HepG2 (cell line): ENCODE data around the gene SLC45A3. TPM values are rescaled to one million over a fixed set of nuclear protein-coding genes. Genes with fewer than 3 reads are reported as not detected.
A peak's percentile ranks its signal among the peaks of the same experiment; 100 is the strongest.

Experiments used
- ARID2 ChIP-seq: sonication (generic); formaldehyde crosslinking; IDR thresholded peaks from 2 replicates; pipeline ENCODE4 v1.8.1; 2022; ENCODE audit warnings: mild to moderate bottlenecking, missing genetic modification reagents, borderline replicate concordance
- ATF5 ChIP-seq: sonication (generic); formaldehyde crosslinking; IDR thresholded peaks from 2 replicates; pipeline ENCODE4 v1.4.0; 2020; ENCODE audit warnings: mild to moderate bottlenecking, low read depth, missing genetic modification reagents
- DMAP1 ChIP-seq: IDR thresholded peaks from 2 replicates; pipeline ENCODE4 v1.6.1; 2016
- DMTF1 ChIP-seq: sonication (generic); formaldehyde crosslinking; IDR thresholded peaks from 2 replicates; pipeline ENCODE4 v1.4.0; 2020; ENCODE audit warnings: mild to moderate bottlenecking, missing genetic modification reagents
- FIP1L1 ChIP-seq: fragments of 200-400 bp; formaldehyde crosslinking; IDR thresholded peaks from 2 replicates; pipeline ENCODE4 v1.6.1; 2018; ENCODE audit warnings: low read depth, mild to moderate bottlenecking, low read length, moderate library complexity, borderline replicate concordance; ENCODE audit not compliant: insufficient read depth
- FOXO4 ChIP-seq: sonication (generic); formaldehyde crosslinking; conservative IDR thresholded peaks from 2 replicates; pipeline ENCODE4 v1.8.1; 2023; ENCODE audit warnings: missing genetic modification reagents
- GABPA ChIP-seq, 2 experiments: IDR thresholded peaks; 2 replicates each; pipeline ENCODE4 v1.6.1; 2011 to 2016; ENCODE audit warnings: low read depth in 2 of 2, low read length in 1 of 2, missing biosample characterization in 1 of 2, missing genetic modification characterization in 1 of 2
- GATA4 ChIP-seq: sonication (generic); IDR thresholded peaks from 2 replicates; pipeline ENCODE4 v1.6.1; 2016; ENCODE audit warnings: antibody characterized with exemption, low read depth, borderline replicate concordance
- HDAC6 ChIP-seq: fragments of 200-600 bp; sonication (generic); IDR thresholded peaks from 2 replicates; pipeline ENCODE4 v1.7.0; 2017; ENCODE audit warnings: mild to moderate bottlenecking, antibody characterized with exemption, low read length, low read depth
- KDM1A ChIP-seq: IDR thresholded peaks from 2 replicates; pipeline ENCODE4 v1.6.1; 2016; ENCODE audit warnings: missing compliant biosample characterization
- KMT2B ChIP-seq: IDR thresholded peaks from 2 replicates; pipeline ENCODE4 v1.6.1; 2016; ENCODE audit warnings: missing genetic modification reagents, missing compliant biosample characterization
- MTA1 ChIP-seq: sonication (generic); formaldehyde crosslinking; IDR thresholded peaks from 2 replicates; pipeline ENCODE4 v1.4.0; 2020; ENCODE audit warnings: missing genetic modification reagents, mild to moderate bottlenecking, borderline replicate concordance
- RAD51 ChIP-seq: fragments of 450-650 bp; IDR thresholded peaks from 2 replicates; pipeline ENCODE4 v1.6.1; 2016; ENCODE audit warnings: borderline replicate concordance
- RERE ChIP-seq: IDR thresholded peaks from 2 replicates; pipeline ENCODE4 v1.6.1; 2016; ENCODE audit warnings: low read depth, missing genetic modification reagents, missing compliant biosample characterization
- THAP11 ChIP-seq: IDR thresholded peaks from 2 replicates; pipeline ENCODE4 v1.6.1; 2016; ENCODE audit warnings: missing biosample characterization, missing genetic modification reagents
- YEATS2 ChIP-seq: sonication (generic); formaldehyde crosslinking; IDR thresholded peaks from 2 replicates; pipeline ENCODE4 v1.4.0; 2020; ENCODE audit warnings: missing genetic modification reagents, borderline replicate concordance
- ZFP90 ChIP-seq: sonication (generic); formaldehyde crosslinking; IDR thresholded peaks from 2 replicates; pipeline ENCODE4 v1.8.0; 2022; ENCODE audit warnings: missing genetic modification reagents, mild to moderate bottlenecking, inconsistent platforms, borderline replicate concordance
- ZKSCAN1 ChIP-seq: fragments of 150-350 bp; IDR thresholded peaks from 2 replicates; pipeline ENCODE4 v1.6.1; 2014; ENCODE audit warnings: low read length
- ZNF136 ChIP-seq: sonication (generic); formaldehyde crosslinking; IDR thresholded peaks from 2 replicates; pipeline ENCODE4 v1.8.1; 2022; ENCODE audit warnings: low read depth, mild to moderate bottlenecking, moderate library complexity, missing genetic modification reagents
- ZNF263 ChIP-seq: sonication (generic); formaldehyde crosslinking; IDR thresholded peaks from 2 replicates; pipeline ENCODE4 v1.4.0; 2020; ENCODE audit warnings: missing genetic modification reagents
- ZNF530 ChIP-seq: sonication (generic); formaldehyde crosslinking; IDR thresholded peaks from 2 replicates; pipeline ENCODE4 v1.5.0; 2020; ENCODE audit warnings: low read depth, mild to moderate bottlenecking, missing genetic modification reagents
- polyA plus RNA-seq, 8 experiments: library from polyadenylated mRNA; depleted of rRNA in 3 of 8; stranded (reverse) in 7 of 8; unstranded in 1 of 8; fragments of >200 nt; fragmentation: Illumina TruSeq in 4 of 8; extraction: Trizol in 4 of 8; gene quantifications; 2 replicates each; pipeline versions ENCODE4 v1.2.1 to v1.2.3, GENCODE V29; 2011 to 2016; ENCODE audit warnings: low read depth in 4 of 8, missing spikeins in 1 of 8, mixed read lengths in 1 of 8; ENCODE audit not compliant: insufficient read depth in 1 of 8
- total RNA-seq, 5 experiments: library from RNA; depleted of rRNA; stranded (reverse); fragments of >200 nt; fragmentation: Illumina TruSeq; extraction: Trizol; gene quantifications; 2 replicates each; pipeline ENCODE4 v1.2.3, GENCODE V29; 2016; ENCODE audit warnings: low read depth in 1 of 5
- TF ChIP-seq, protein P1 (sequence below): sonication (generic); formaldehyde crosslinking; IDR thresholded peaks from 2 replicates; pipeline ENCODE4 v1.4.0; 2020; ENCODE audit warnings: missing genetic modification reagents

The SLC45A3 gene
- total and polyA plus RNA-seq, 2 of the 13 experiments (the other 11 are each of a cell fraction or from before 2014, with no cell fraction given): 3.4 to 4.1 TPM

- TF ChIP-seq RERE (CRISPR knock-in tag) (no peak), DMTF1 (CRISPR knock-in tag) (no peak), RAD51 (no peak), ARID2 (CRISPR knock-in tag) (no peak), FOXO4 (CRISPR knock-in tag) (no peak), THAP11 (CRISPR knock-in tag) (no peak), ZNF136 (CRISPR knock-in tag) (no peak), ZKSCAN1 (no peak), DMAP1 (CRISPR knock-in tag) (no peak), MTA1 (CRISPR knock-in tag) (no peak), HDAC6 (no peak), ATF5 (CRISPR knock-in tag) (no peak), ZNF530 (CRISPR knock-in tag) (no peak), KDM1A (CRISPR knock-in tag) (no peak), ZNF263 (CRISPR knock-in tag) (peak; percentile 91), KMT2B (CRISPR knock-in tag) (no peak), GABPA (IDR thresholded peaks at IDR 0.05; ENCODE audit: low read depth, low read length) (no peak), GABPA (CRISPR knock-in tag; IDR thresholded peaks at IDR 0.05; ENCODE audit: low read depth) (no peak), FIP1L1 (no peak), ZFP90 (CRISPR knock-in tag) (no peak), GATA4 (no peak), YEATS2 (no peak)
- TF ChIP-seq, protein P1, sequence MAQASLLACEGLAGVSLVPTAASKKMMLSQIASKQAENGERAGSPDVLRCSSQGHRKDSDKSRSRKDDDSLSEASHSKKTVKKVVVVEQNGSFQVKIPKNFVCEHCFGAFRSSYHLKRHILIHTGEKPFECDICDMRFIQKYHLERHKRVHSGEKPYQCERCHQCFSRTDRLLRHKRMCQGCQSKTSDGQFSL (CRISPR knock-in tag): no peak
Measured at GRCh38 chr1:205668951-205669340, 11.4 kb downstream of the SLC45A3 start (continued).
